ENCODE data around the gene TCAF2. TPM values are rescaled to one million over a fixed set of nuclear protein-coding genes. Genes with fewer than 3 reads are reported as not detected.
"Not testable (repeated sequence)": the region's sequence is repeated elsewhere in the genome, so short reads cannot be mapped to it uniquely, and the experiment has no call there.

Gene TCAF2
- total and polyA plus RNA-seq, 2 of the 8 experiments (the other 6 are each of a cell fraction or from before 2014, with no cell fraction given), result 0.06 to 0.20 TPM

DNA sequence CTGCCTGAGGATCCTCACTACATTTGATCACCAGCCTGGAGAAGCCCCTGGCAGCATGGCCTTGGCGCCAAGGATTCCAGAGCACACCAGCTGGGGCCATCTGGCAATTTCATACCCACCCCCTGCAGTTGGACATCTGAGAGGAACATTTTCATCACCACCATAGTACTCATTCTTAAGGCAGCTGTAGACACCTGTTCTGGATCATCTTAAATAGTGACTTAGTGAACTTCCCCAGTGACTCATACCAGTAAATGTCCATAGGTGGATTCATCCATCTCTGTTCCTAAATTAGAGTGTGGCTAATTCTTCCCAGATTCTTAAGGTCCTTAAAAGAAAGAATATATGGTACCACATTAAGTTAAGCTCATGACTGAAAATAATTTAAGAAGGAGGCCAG, 3.6 kb upstream of the TCAF2 start:
- H3K27me3 ChIP-seq (replicated peaks in 1 of 4; ENCODE audit: control insufficient read depth in 3 of 4, extremely low read depth in 1 of 4, insufficient read depth in 3 of 4, low read length in 3 of 4); CTCF ChIA-PET (ENCODE audit: partially characterized antibody); H3K4ac ChIP-seq (replicated peaks; ENCODE audit: insufficient read length, low read depth, low read length); H3K14ac ChIP-seq (ENCODE audit: insufficient read length); H3K23ac ChIP-seq (ENCODE audit: insufficient read length); H2BK12ac ChIP-seq (ENCODE audit: low read depth, low read length); H4K8ac ChIP-seq (ENCODE audit: extremely low read depth, insufficient read depth, low read length); H3K4me3 ChIP-seq (ENCODE audit: extremely low read depth in 1 of 4, insufficient read depth in 2 of 4, low read depth in 3 of 4, low read length in 4 of 4); H3K9me3 ChIP-seq (ENCODE audit: insufficient read depth in 2 of 2, low read depth in 1 of 2, low read length in 1 of 2); H2BK15ac ChIP-seq (ENCODE audit: low read length); H3K4me2 ChIP-seq (ENCODE audit: insufficient read depth in 1 of 2, low read depth in 2 of 2, low read length in 2 of 2); H3K18ac ChIP-seq (ENCODE audit: extremely low read depth, low read length); H2BK120ac ChIP-seq (replicated peaks; ENCODE audit: low read depth, low read length); H2BK20ac ChIP-seq (ENCODE audit: low read length); H4K20me1 ChIP-seq (replicated peaks in 1 of 2; ENCODE audit: control insufficient read depth in 1 of 2, insufficient read depth in 2 of 2, low read length in 2 of 2); H2AFZ ChIP-seq (ENCODE audit: low read length); H3K23me2 ChIP-seq (ENCODE audit: low read depth, low read length); H2BK5ac ChIP-seq (ENCODE audit: low read depth, low read length); POLR2A ChIA-PET (ENCODE audit: partially characterized antibody); DNase-seq (ENCODE audit: low read depth in 1 of 2, low spot score in 2 of 2); H3K79me2 ChIP-seq (ENCODE audit: control insufficient read depth in 1 of 2, insufficient read depth in 2 of 2, low read length in 2 of 2); H3K56ac ChIP-seq (replicated peaks; ENCODE audit: insufficient read length, low read depth, low read length); H3K27ac ChIP-seq (ENCODE audit: low read depth, low read length); H3K4me1 ChIP-seq (replicated peaks in 1 of 4; ENCODE audit: control insufficient read depth in 3 of 4, insufficient read depth in 4 of 4, low read length in 3 of 4); H4K5ac ChIP-seq (ENCODE audit: insufficient read length, low read depth, low read length); H3K79me1 ChIP-seq (ENCODE audit: low read depth, low read length); H3K36me3 ChIP-seq (ENCODE audit: control insufficient read depth in 2 of 4, insufficient read depth in 4 of 4, low read length in 3 of 4); H2AK5ac ChIP-seq (ENCODE audit: low read depth, low read length); H3K9ac ChIP-seq (replicated peaks in 1 of 4; ENCODE audit: extremely low read depth in 1 of 4, low read depth in 3 of 4, low read length in 3 of 4); FAIRE-seq; H4K91ac ChIP-seq (replicated peaks; ENCODE audit: insufficient read length, low read length): not testable (repeated sequence)
- WGBS, 2 experiments (ENCODE audit: extremely low coverage in 1 of 2, insufficient coverage in 1 of 2, insufficient read length in 1 of 2, insufficient replicate concordance in 2 of 2, low coverage in 1 of 2, low lambda C conversion rate in 2 of 2, missing lambda C conversion rate in 1 of 2), result no CpG with 5 or more reads among the region's 1 CpG

Data from H1 (cell line).